ENCODE data around the gene GYS1.

GYS1 gene

GRCh38 chr19:48962029-48962848, 30.9 kb downstream of the GYS1 start (continued):
- no peak for TF ChIP-seq OVOL3 (tag by site-specific recombination; IDR thresholded peaks at IDR 0.05)
- no peak for TF ChIP-seq ZNF664 (tag by site-specific recombination; IDR thresholded peaks at IDR 0.05)
- TF ChIP-seq ZNF280D (tag by site-specific recombination; IDR thresholded peaks at IDR 0.05), result 0 out of 2 replicates have a peak, but pooled peaks have one; percentile 4
- TF ChIP-seq ZNF280C (tag by site-specific recombination; IDR thresholded peaks at IDR 0.05), result no peak
- no peak for TF ChIP-seq PBX3 (CRISPR knock-in tag; IDR thresholded peaks at IDR 0.05)
- TF ChIP-seq ZNF132 (tag by site-specific recombination; IDR thresholded peaks at IDR 0.05; ENCODE audit: borderline replicate concordance), result no peak
- TF ChIP-seq ZSCAN16 (tag by site-specific recombination; IDR thresholded peaks at IDR 0.05), result 0 out of 2 replicates have a peak, but pooled peaks have one; percentile 16
- TF ChIP-seq ZFP3 (tag by site-specific recombination; IDR thresholded peaks at IDR 0.05; ENCODE audit: low read depth), result no peak
- TF ChIP-seq ZNF610 (tag by site-specific recombination; IDR thresholded peaks at IDR 0.05; ENCODE audit: borderline replicate concordance), result no peak
- TF ChIP-seq ZNF521 (tag by site-specific recombination; IDR thresholded peaks at IDR 0.05), result no peak
- no peak for TF ChIP-seq ZNF266 (tag by site-specific recombination; IDR thresholded peaks at IDR 0.05; ENCODE audit: low read depth)
- TF ChIP-seq ZNF239 (tag by site-specific recombination; IDR thresholded peaks at IDR 0.05), result no peak
- no peak for TF ChIP-seq ZNF670 (tag by site-specific recombination; IDR thresholded peaks at IDR 0.05; ENCODE audit: low read depth)
- TF ChIP-seq ZNF585B (tag by site-specific recombination; IDR thresholded peaks at IDR 0.05), result no peak
- TF ChIP-seq ZEB2 (tag by site-specific recombination; IDR thresholded peaks at IDR 0.05), result no peak
- no peak for TF ChIP-seq ZNF658 (tag by site-specific recombination; IDR thresholded peaks at IDR 0.05)
- no peak for TF ChIP-seq ZNF362 (tag by site-specific recombination; IDR thresholded peaks at IDR 0.05)
- TF ChIP-seq ZNF791 (tag by site-specific recombination; IDR thresholded peaks at IDR 0.05), result no peak
- no peak for TF ChIP-seq MYNN (tag by site-specific recombination; IDR thresholded peaks at IDR 0.05; ENCODE audit: borderline replicate concordance)
- TF ChIP-seq ZNF202 (tag by site-specific recombination; IDR thresholded peaks at IDR 0.05; ENCODE audit: borderline replicate concordance), result no peak
- TF ChIP-seq ZNF184 (tag by site-specific recombination; IDR thresholded peaks at IDR 0.05), result no peak
- no peak for TF ChIP-seq ZNF19 (tag by site-specific recombination; IDR thresholded peaks at IDR 0.05; ENCODE audit: low read depth)
- no peak for TF ChIP-seq HOXD13 (CRISPR knock-in tag; IDR thresholded peaks at IDR 0.05; ENCODE audit: borderline replicate concordance)
- no peak for TF ChIP-seq ZNF174 (tag by site-specific recombination; IDR thresholded peaks at IDR 0.05)
- TF ChIP-seq ZNF366 (tag by site-specific recombination; conservative IDR thresholded peaks at IDR 0.05), result peak; percentile 64
- no peak for TF ChIP-seq ZNF549 (tag by site-specific recombination; IDR thresholded peaks at IDR 0.05)
- no peak for TF ChIP-seq ZNF513 (tag by site-specific recombination; IDR thresholded peaks at IDR 0.05)
- no peak for TF ChIP-seq ZNF157 (tag by site-specific recombination; IDR thresholded peaks at IDR 0.05)
- no peak for TF ChIP-seq ZNF146 (tag by site-specific recombination; IDR thresholded peaks at IDR 0.05)
- no peak for TF ChIP-seq ZNF76 (tag by site-specific recombination; IDR thresholded peaks at IDR 0.05; ENCODE audit: borderline replicate concordance, low read depth)

Measured in HEK293 (cell line).